K562 (cell line): ENCODE measurements around the gene CERS1.

ENCODE experiments used
- ZBTB7A ChIP-seq: IDR thresholded peaks from 2 replicates; pipeline ENCODE4 v1.6.1; 2011; ENCODE audit warnings: low read depth, mild to moderate bottlenecking, low read length, moderate library complexity, borderline replicate concordance; ENCODE audit not compliant: control insufficient read depth
- ZKSCAN1 ChIP-seq: fragments of 150-350 bp; IDR thresholded peaks from 2 replicates; pipeline ENCODE4 v1.6.1; 2016; ENCODE audit warnings: low read depth, low read length
- ZNF253 ChIP-seq: fragments of 250-450 bp; sonication (Bioruptor Pico); conservative IDR thresholded peaks from 2 replicates; pipeline ENCODE4 v1.6.1; 2021; ENCODE audit warnings: mild to moderate bottlenecking
- ZNF408 ChIP-seq: fragments of 250-450 bp; sonication (Bioruptor Pico); IDR thresholded peaks from 2 replicates; pipeline ENCODE4 v1.4.0; 2020; ENCODE audit warnings: low read depth, mild to moderate bottlenecking, moderate library complexity
- TF ChIP-seq, protein P1 (sequence below): sonication (generic); formaldehyde crosslinking; IDR thresholded peaks from 2 replicates; pipeline ENCODE4 v1.8.1; 2023; ENCODE audit warnings: mild to moderate bottlenecking, missing genetic modification reagents, moderate library complexity

GRCh38 chr19:18841400-18841799 is 54.6 kb downstream of the CERS1 start:
- TF ChIP-seq ZKSCAN1 = no peak
- TF ChIP-seq, protein P1, sequence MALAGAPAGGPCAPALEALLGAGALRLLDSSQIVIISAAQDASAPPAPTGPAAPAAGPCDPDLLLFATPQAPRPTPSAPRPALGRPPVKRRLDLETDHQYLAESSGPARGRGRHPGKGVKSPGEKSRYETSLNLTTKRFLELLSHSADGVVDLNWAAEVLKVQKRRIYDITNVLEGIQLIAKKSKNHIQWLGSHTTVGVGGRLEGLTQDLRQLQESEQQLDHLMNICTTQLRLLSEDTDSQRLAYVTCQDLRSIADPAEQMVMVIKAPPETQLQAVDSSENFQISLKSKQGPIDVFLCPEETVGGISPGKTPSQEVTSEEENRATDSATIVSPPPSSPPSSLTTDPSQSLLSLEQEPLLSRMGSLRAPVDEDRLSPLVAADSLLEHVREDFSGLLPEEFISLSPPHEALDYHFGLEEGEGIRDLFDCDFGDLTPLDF (CRISPR knock-in tag) = no peak
- TF ChIP-seq ZBTB7A = no peak
- TF ChIP-seq ZNF408 (CRISPR knock-in tag) = no peak
- TF ChIP-seq ZNF253 (CRISPR knock-in tag) = no peak
